GM12878 (cell line): ENCODE results near the gene OSBPL2. TPM values are rescaled to one million over a fixed set of nuclear protein-coding genes. Genes with fewer than 3 reads are reported as not detected.

ENCODE experiments used
- ATAC-seq: fragments of 200-7000 bp; cut with Tn5 transposase; 3 replicates; pipeline ENCODE4 v1.9.1; 2020; ENCODE audit warnings: mild to moderate bottlenecking, moderate library complexity
- BruUV-seq: library from RNA; stranded (reverse); fragments of 400-500 nt; replicated peaks from 2 replicates; lab custom pipeline; 2021; lab: Mats Ljungman, UMichigan
- CTCF ChIA-PET: fragments of 300-600 bp; sonication (Branson Sonifier 250); formaldehyde crosslinking; extraction: SDS; loops from one replicate; lab custom pipeline; 2021; ENCODE audit warnings: inconsistent platforms; lab: Yijun Ruan, JAX
- POLR2A ChIA-PET: fragments of 350-600 bp; formaldehyde crosslinking; extraction: SDS; loops from one replicate; lab custom pipeline; 2021; ENCODE audit warnings: inconsistent platforms; lab: Charles Lee
- RAD21 ChIA-PET: fragments of 300-600 bp; sonication (Branson Sonifier 250); formaldehyde crosslinking; loops from one replicate; lab custom pipeline; 2023; ENCODE audit warnings: antibody characterized with exemption; ENCODE audit not compliant: unreplicated experiment; lab: Charles Lee
- SMC1A ChIA-PET: fragments of 300-600 bp; sonication (Branson Sonifier 250); formaldehyde crosslinking; loops from one replicate; lab custom pipeline; 2023; ENCODE audit not compliant: unreplicated experiment, uncharacterized antibody; lab: Charles Lee
- DNase-seq: peaks from one replicate; pipeline ENCODE4 v3.0.0-alpha.2; 2011; ENCODE audit warnings: low read depth, low spot score
- FAIRE-seq: peaks from 3 replicates; lab custom pipeline; 2011; peaks lifted over from hg19 to GRCh38; lab: Jason Lieb, UNC
- H2AFZ ChIP-seq: 2 replicates; pipeline ENCODE4 v1.6.0; 2011; ENCODE audit warnings: low read depth, low read length, control low read depth; ENCODE audit not compliant: control insufficient read depth
- H3K27ac ChIP-seq: 2 replicates; pipeline ENCODE4 v1.5.1; 2011; ENCODE audit warnings: control low read depth; ENCODE audit not compliant: control insufficient read depth, insufficient read depth
- H3K27me3 ChIP-seq, 2 experiments: replicated peaks in 1 of 2; 2 replicates each; pipeline versions ENCODE4 v1.6.0 to v1.6.1; 2011; ENCODE audit warnings: low read length in 1 of 2; ENCODE audit not compliant: control insufficient read depth in 2 of 2, insufficient read depth in 2 of 2
- H3K36me3 ChIP-seq, 2 experiments: 2 replicates each; pipeline ENCODE4 v1.5.1; 2011; ENCODE audit warnings: low read length in 1 of 2; ENCODE audit not compliant: control insufficient read depth in 2 of 2, insufficient read depth in 2 of 2
- H3K4me1 ChIP-seq: 2 replicates; pipeline ENCODE4 v1.6.1; 2011; ENCODE audit warnings: mild to moderate bottlenecking, low read length, moderate library complexity, mixed read lengths; ENCODE audit not compliant: control insufficient read depth, insufficient read depth
- H3K4me2 ChIP-seq: 2 replicates; pipeline ENCODE4 v1.6.0; 2011; ENCODE audit warnings: control low read depth; ENCODE audit not compliant: control insufficient read depth, insufficient read depth
- H3K4me3 ChIP-seq: fragments of 200-600 bp; sonication (generic); 2 replicates; pipeline ENCODE4 v1.5.1; 2016
- H3K79me2 ChIP-seq: 2 replicates; pipeline ENCODE4 v1.6.0; 2011; ENCODE audit warnings: low read length; ENCODE audit not compliant: control insufficient read depth, insufficient read depth
- H3K9ac ChIP-seq: 2 replicates; pipeline ENCODE4 v1.8.0; 2011; ENCODE audit warnings: low read length, control low read depth, mixed read lengths; ENCODE audit not compliant: control insufficient read depth, insufficient read depth
- H3K9me3 ChIP-seq: replicated peaks from 3 replicates; pipeline ENCODE4 v1.5.1; 2011; ENCODE audit warnings: mild to moderate bottlenecking, low read length; ENCODE audit not compliant: control insufficient read depth, insufficient read depth
- H4K20me1 ChIP-seq: 2 replicates; pipeline ENCODE4 v1.6.0; 2011; ENCODE audit not compliant: control insufficient read depth, insufficient read depth
- MTA3 ChIP-seq: IDR thresholded peaks from 2 replicates; pipeline ENCODE4 v1.6.1; 2012; ENCODE audit warnings: low read length, inconsistent platforms, borderline replicate concordance
- PML ChIP-seq: IDR thresholded peaks from 2 replicates; pipeline ENCODE4 v1.6.1; 2012; ENCODE audit warnings: low read length, inconsistent platforms
- POLR2AphosphoS2 ChIP-seq: IDR thresholded peaks from 2 replicates; pipeline ENCODE4 v1.6.1; 2011; ENCODE audit warnings: low read depth, mild to moderate bottlenecking, low read length, improper control_type of control experiment, moderate library complexity
- PRDM15 ChIP-seq: fragments of 450-650 bp; formaldehyde crosslinking; IDR thresholded peaks from 2 replicates; pipeline ENCODE4 v1.4.0; 2020; ENCODE audit warnings: mild to moderate bottlenecking, moderate library complexity
- WGBS: methylation state at CpG from one replicate; pipeline ENCODE4 v1.1.6; 2016; ENCODE audit warnings: low lambda C conversion rate; ENCODE audit not compliant: insufficient replicate concordance, insufficient coverage; ENCODE audit errors: missing lambda C conversion rate; 5-methylcytosine and 5-hydroxymethylcytosine counted together
- in situ Hi-C: fragments of 300-500 bp; cut with MboI; formaldehyde crosslinking; loops from 9 replicates; pipeline ENCODE4 v1.14.3; 2018; ENCODE audit warnings: mixed read lengths
- intact Hi-C: fragments of 100-400 bp; cut with micrococcal nuclease; formaldehyde crosslinking; loops from one replicate; pipeline ENCODE4 v1.14.2; 2022; ENCODE audit not compliant: unreplicated experiment
- polyA plus RNA-seq, 11 experiments: library from polyadenylated mRNA; depleted of rRNA in 4 of 11; unstranded in 6 of 11; stranded (reverse) in 5 of 11; fragments of >200 nt; fragmentation: Nextera tagmentation in 4 of 11; fragmentation: Illumina TruSeq in 1 of 11; extraction: Ambion mirVana in 4 of 11; extraction: Trizol in 1 of 11; gene quantifications; 1 replicate in 1 of 11; 2 replicates in 10 of 11; pipeline versions ENCODE4 v1.2.1 to v1.2.3, GENCODE V29; 2011 to 2016; ENCODE audit warnings: inconsistent platforms in 2 of 11, missing spikeins in 2 of 11, low read depth in 1 of 11
- total RNA-seq, 4 experiments: library from RNA; depleted of rRNA in 3 of 4; stranded (reverse); fragments of >200 nt in 3 of 4; fragmentation: Illumina TruSeq in 1 of 4; extraction: Trizol in 1 of 4; gene quantifications; 2 replicates each; pipeline versions ENCODE4 v1.2.1 to v1.2.3, GENCODE V29; 2013 to 2021

OSBPL2 gene
- total and polyA plus RNA-seq, 10 of the 15 experiments (the other 5 are each of a cell fraction or from before 2014, with no cell fraction given) = 2.8 to 22.3 (median 14.7) TPM

DNA sequence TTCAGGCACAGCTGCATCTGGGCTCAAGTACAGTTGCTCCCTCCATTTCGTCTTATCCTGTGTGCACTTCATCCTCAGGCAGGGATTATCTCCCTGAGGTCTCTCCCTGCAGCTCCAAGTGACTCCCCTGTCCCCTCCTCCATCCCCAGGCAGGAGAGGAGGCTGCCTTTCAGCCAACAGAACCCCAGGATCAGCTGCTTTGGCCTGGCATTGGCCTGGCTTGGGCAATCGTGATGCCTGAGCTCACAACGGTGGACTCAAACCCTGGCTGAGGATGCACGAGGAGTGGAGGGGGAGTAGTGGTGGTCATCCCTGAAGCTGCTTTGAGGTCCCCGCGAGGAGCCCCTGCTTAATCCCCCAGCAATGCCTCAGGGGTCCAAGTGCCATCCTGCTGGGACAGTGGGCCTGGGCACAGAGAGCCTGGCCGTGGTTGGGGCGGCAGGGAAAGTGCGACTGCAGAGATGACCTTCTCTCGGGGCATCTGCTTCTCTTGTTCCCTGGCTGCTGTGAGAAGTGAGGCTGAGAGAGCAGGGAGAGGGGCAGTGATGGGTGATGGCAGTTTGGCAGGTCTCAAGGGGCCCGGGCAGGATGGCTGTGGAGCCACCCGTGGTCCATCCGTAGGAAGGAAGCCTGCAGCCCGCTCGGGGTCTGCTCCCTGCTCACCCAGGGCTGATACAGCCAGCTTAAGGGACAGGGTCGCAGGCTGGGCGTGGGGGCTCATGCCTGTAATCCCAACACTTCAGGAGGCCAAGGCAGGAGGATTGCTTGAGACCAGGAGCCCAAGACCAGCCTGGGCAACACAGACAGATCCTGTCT is 12.3 kb upstream of the OSBPL2 start:
- ChIA-PET CTCF (no interaction called here), SMC1A (no interaction called here), POLR2A (interaction anchor here (0.6 kb wide), 1 partner anchor 22 kb away, joined by 4 read pairs; no protein-coding TSS in a partner anchor), RAD21 (no interaction called here)
- in situ Hi-C loops (no loop called here), intact Hi-C loops (no loop called here)
- H3K9me3 ChIP-seq = no peaks in the 10 kb centered on the region; the same call in 2 of the 3 replicates
- FAIRE-seq = no peak
- no peak for TF ChIP-seq MTA3
- no peak for TF ChIP-seq PML
- no peak for TF ChIP-seq POLR2AphosphoS2
- TF ChIP-seq PRDM15 (CRISPR knock-in tag) = no peak
- H4K20me1 ChIP-seq = no peaks in the 10 kb centered on the region
- H3K79me2 ChIP-seq = no peaks in the 10 kb centered on the region
- ATAC-seq = no peak
- H2AFZ ChIP-seq = no peak overlapping the region
- no TSS peak for BruUV-seq
- no peak for DNase-seq
- no peak overlapping the region for H3K9ac ChIP-seq
- H3K27ac ChIP-seq = no peak overlapping the region
- peaks cover 1 to 2% of the 10 kb centered on the region in 2 experiments; a peak in 3 of 4 replicates for H3K27me3 ChIP-seq
- WGBS = 32% methylated on average over 17 of the region's 17 CpGs
- H3K4me1 ChIP-seq = no peaks in the 10 kb centered on the region
- H3K4me2 ChIP-seq = no peak overlapping the region
- no peaks in the 10 kb centered on the region for H3K36me3 ChIP-seq
- H3K4me3 ChIP-seq = no peak overlapping the region
